Nephron progenitor cell (in vitro differentiated cells): ENCODE measurements around the gene RPL19.
A peak's percentile ranks its signal among the peaks of the same experiment; 100 is the strongest.

Experiments
- DNase-seq: peaks from one replicate; pipeline ENCODE4 v3.0.0; 2021
- H3K27ac Mint-ChIP-seq: 2 replicates; pipeline ENCODE4 v1.8.0; 2021; ENCODE audit warnings: mild to moderate bottlenecking, moderate library complexity, mixed read lengths
- H3K27me3 Mint-ChIP-seq: 2 replicates; pipeline ENCODE4 v1.8.0; 2021; ENCODE audit warnings: mild to moderate bottlenecking, low read depth, mixed read lengths; ENCODE audit not compliant: poor library complexity
- H3K36me3 Mint-ChIP-seq: 2 replicates; pipeline ENCODE4 v1.8.0; 2021; ENCODE audit warnings: low read depth, mixed read lengths
- H3K4me1 Mint-ChIP-seq: 2 replicates; pipeline ENCODE4 v1.8.0; 2021; ENCODE audit warnings: mixed read lengths
- H3K4me3 Mint-ChIP-seq: 2 replicates; pipeline ENCODE4 v1.8.0; 2021; ENCODE audit warnings: mild to moderate bottlenecking, moderate library complexity, mixed read lengths
- H3K9me3 Mint-ChIP-seq: 2 replicates; pipeline ENCODE4 v1.8.0; 2021; ENCODE audit warnings: mild to moderate bottlenecking, moderate library complexity, mixed read lengths
- CTCF ChIP-seq: fragments of 200-600 bp; sonication (generic); IDR thresholded peaks from 2 replicates; pipeline ENCODE4 v1.5.0; 2021; ENCODE audit warnings: antibody characterized with exemption

Gene RPL19

GRCh38 chr17:39183720-39184119 lies 16.4 kb upstream of the RPL19 start:
- Mint-ChIP-seq H3K36me3 (peaks cover 21% of the 10 kb centered on the region), H3K4me1 (peaks cover 10% of the 10 kb centered on the region), H3K27me3 (no peaks in the 10 kb centered on the region), H3K4me3 (no peak overlapping the region), H3K9me3 (no peaks in the 10 kb centered on the region), H3K27ac (peak overlapping the region; percentile 61)
- no peak for TF ChIP-seq CTCF
- no peak for DNase-seq

GRCh38 chr17:39186481-39187002 lies 13.5 kb upstream of the RPL19 start:
- Mint-ChIP-seq H3K27ac (no peak overlapping the region), H3K27me3 (no peaks in the 10 kb centered on the region)

GRCh38 chr17:39187152-39187830 lies 12.8 kb upstream of the RPL19 start:
- Mint-ChIP-seq H3K27ac (no peak overlapping the region), H3K9me3 (no peaks in the 10 kb centered on the region), H3K36me3 (peaks cover 21% of the 10 kb centered on the region), H3K4me1 (peaks cover 20% of the 10 kb centered on the region), H3K27me3 (no peaks in the 10 kb centered on the region), H3K4me3 (no peak overlapping the region)
- DNase-seq = no peak
- TF ChIP-seq CTCF = no peak

More at GRCh38 chr17:39186481-39187002, 13.5 kb upstream of the RPL19 start:
- Mint-ChIP-seq H3K4me3 (no peak overlapping the region), H3K4me1 (peaks cover 13% of the 10 kb centered on the region), H3K36me3 (peaks cover 20% of the 10 kb centered on the region), H3K9me3 (no peaks in the 10 kb centered on the region)
- no peak for DNase-seq
- no peak for TF ChIP-seq CTCF

GRCh38 chr17:39191750-39192510 lies 8.2 kb upstream of the RPL19 start:
- H3K36me3 Mint-ChIP-seq = peaks cover 17% of the 10 kb centered on the region
- H3K9me3 Mint-ChIP-seq = no peaks in the 10 kb centered on the region
- no peak for TF ChIP-seq CTCF
- H3K27ac Mint-ChIP-seq = peak overlapping the region; percentile 78
- DNase-seq = no peak
- peaks cover 52% of the 10 kb centered on the region for H3K4me1 Mint-ChIP-seq
- no peaks in the 10 kb centered on the region for H3K27me3 Mint-ChIP-seq
- H3K4me3 Mint-ChIP-seq = no peak overlapping the region

- DNase-seq = no peak
- H3K4me3 Mint-ChIP-seq = no peak overlapping the region
- H3K27ac Mint-ChIP-seq = no peak overlapping the region
- no peaks in the 10 kb centered on the region for H3K27me3 Mint-ChIP-seq
- peaks cover 52% of the 10 kb centered on the region for H3K4me1 Mint-ChIP-seq
- peaks cover 17% of the 10 kb centered on the region for H3K36me3 Mint-ChIP-seq
- no peaks in the 10 kb centered on the region for H3K9me3 Mint-ChIP-seq
- TF ChIP-seq CTCF = no peak
Observed at GRCh38 chr17:39192901-39193300, 7.2 kb upstream of the RPL19 start.
